Mesendoderm (in vitro differentiated cells): ENCODE data around the gene PTPRG.

Source experiments
- DNase-seq: peaks from one replicate; pipeline ENCODE4 v3.0.0; 2013
- H2AK5ac ChIP-seq: 2 replicates; pipeline ENCODE4 v1.6.1; 2013; ENCODE audit warnings: low read length, inconsistent platforms
- H2BK120ac ChIP-seq: 2 replicates; pipeline ENCODE4 v1.6.1; 2013; ENCODE audit warnings: low read depth, mild to moderate bottlenecking, low read length, moderate library complexity, mixed read lengths
- H2BK15ac ChIP-seq: replicated peaks from 2 replicates; pipeline ENCODE4 v1.6.1; 2013; ENCODE audit warnings: low read depth, mild to moderate bottlenecking, moderate library complexity
- H2BK5ac ChIP-seq: 2 replicates; pipeline ENCODE4 v1.6.1; 2013; ENCODE audit warnings: low read length, inconsistent platforms
- H3K18ac ChIP-seq: 2 replicates; pipeline ENCODE4 v1.6.1; 2013; ENCODE audit warnings: mild to moderate bottlenecking, low read length, mixed read lengths
- H3K23ac ChIP-seq: one replicate; pipeline ENCODE4 v1.6.1; 2013; ENCODE audit warnings: low read length
- H3K27ac ChIP-seq: 2 replicates; pipeline ENCODE4 v1.5.1; 2013; ENCODE audit warnings: low read depth, mild to moderate bottlenecking, inconsistent platforms, low read length, moderate library complexity
- H3K27me3 ChIP-seq: 2 replicates; pipeline ENCODE4 v1.6.1; 2013; ENCODE audit warnings: low read length, control low read depth, mild to moderate bottlenecking, inconsistent platforms; ENCODE audit not compliant: insufficient read depth, poor library complexity
- H3K36me3 ChIP-seq: 2 replicates; pipeline ENCODE4 v1.6.1; 2013; ENCODE audit warnings: low read length, inconsistent platforms; ENCODE audit not compliant: control insufficient read depth, insufficient read depth
- H3K4ac ChIP-seq: one replicate; pipeline ENCODE4 v1.6.1; 2013; ENCODE audit warnings: low read depth, mild to moderate bottlenecking, low read length, moderate library complexity
- H3K4me1 ChIP-seq: 2 replicates; pipeline ENCODE4 v1.6.1; 2013; ENCODE audit warnings: low read depth, low read length, inconsistent platforms; ENCODE audit not compliant: control insufficient read depth
- H3K4me2 ChIP-seq: 2 replicates; pipeline ENCODE4 v1.6.1; 2013; ENCODE audit warnings: low read length
- H3K4me3 ChIP-seq: 2 replicates; pipeline ENCODE4 v1.5.1; 2013; ENCODE audit warnings: mild to moderate bottlenecking, low read length
- H3K56ac ChIP-seq: one replicate; pipeline ENCODE4 v1.6.1; 2013; ENCODE audit warnings: low read length
- H3K79me1 ChIP-seq: 2 replicates; pipeline ENCODE4 v1.6.1; 2013; ENCODE audit warnings: low read length, inconsistent platforms
- H3K79me2 ChIP-seq: 2 replicates; pipeline ENCODE4 v1.6.1; 2013; ENCODE audit warnings: mild to moderate bottlenecking, low read length; ENCODE audit not compliant: control insufficient read depth, insufficient read depth
- H3K9ac ChIP-seq: 2 replicates; pipeline ENCODE4 v1.6.1; 2013; ENCODE audit warnings: low read length, inconsistent platforms
- H4K5ac ChIP-seq: one replicate; pipeline ENCODE4 v1.6.1; 2013; ENCODE audit warnings: low read length
- H4K8ac ChIP-seq: one replicate; pipeline ENCODE4 v1.6.1; 2013; ENCODE audit warnings: low read depth, mild to moderate bottlenecking, control low read depth, low read length, moderate library complexity
- WGBS: extraction: QIAGEN DNeasy Blood & Tissue Kit; methylation state at CpG from one replicate; pipeline ENCODE4 v1.1.7; 2013; ENCODE audit warnings: low lambda C conversion rate, missing lambda C conversion rate; ENCODE audit not compliant: insufficient coverage; ENCODE audit errors: extremely low coverage; 5-methylcytosine and 5-hydroxymethylcytosine counted together

Gene PTPRG

DNA sequence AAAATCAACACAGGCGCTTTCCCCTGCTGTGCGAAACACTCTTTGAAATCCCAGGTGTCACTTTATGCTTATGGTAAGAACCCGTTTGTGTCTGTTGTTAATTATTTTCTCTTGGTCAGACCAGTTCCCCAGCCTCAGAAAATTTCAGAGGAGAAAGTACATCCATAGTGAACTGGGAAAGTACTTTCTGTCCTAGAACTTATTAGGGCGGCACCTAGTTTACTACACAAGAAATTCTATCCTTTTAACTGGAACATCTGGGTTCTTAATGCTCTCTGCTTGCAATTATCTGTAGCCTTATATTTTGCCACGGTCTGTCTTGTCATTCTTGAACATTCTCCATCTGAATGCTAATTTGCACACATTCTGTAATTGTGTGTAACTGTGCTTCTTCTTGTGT lies 215.0 kb downstream of the PTPRG start:
- no peak overlapping the region for H2AK5ac ChIP-seq
- peaks cover 50% of the 10 kb centered on the region for H3K79me2 ChIP-seq
- H3K4me2 ChIP-seq, result no peak overlapping the region
- no peak overlapping the region for H2BK120ac ChIP-seq
- H3K18ac ChIP-seq, result no peak overlapping the region
- H3K79me1 ChIP-seq, result peaks cover 15% of the 10 kb centered on the region
- H3K27ac ChIP-seq, result no peak overlapping the region
- H3K36me3 ChIP-seq, result no peaks in the 10 kb centered on the region
- H2BK15ac ChIP-seq, result no peak overlapping the region
- no peak overlapping the region for H3K4ac ChIP-seq
- H4K5ac ChIP-seq, result no peak overlapping the region
- H3K9ac ChIP-seq, result no peak overlapping the region
- H3K4me3 ChIP-seq, result no peak overlapping the region
- H3K4me1 ChIP-seq, result peaks cover 3% of the 10 kb centered on the region
- no peak for DNase-seq
- H3K56ac ChIP-seq, result no peak overlapping the region
- WGBS, result no CpG with 5 or more reads among the region's 5 CpGs
- no peak overlapping the region for H2BK5ac ChIP-seq
- H3K27me3 ChIP-seq, result no peaks in the 10 kb centered on the region
- H4K8ac ChIP-seq, result no peak overlapping the region
- H3K23ac ChIP-seq, result no peak overlapping the region

GRCh38 chr3:61777483-61777882 lies 216.1 kb downstream of the PTPRG start:
- Histone ChIP-seq H3K56ac (no peak overlapping the region), H3K4me3 (no peak overlapping the region), H3K36me3 (no peaks in the 10 kb centered on the region), H3K27ac (no peak overlapping the region), H3K4me1 (peaks cover 5% of the 10 kb centered on the region), H2BK15ac (no peak overlapping the region), H4K8ac (no peak overlapping the region), H4K5ac (no peak overlapping the region), H3K79me1 (peaks cover 17% of the 10 kb centered on the region), H2BK5ac (no peak overlapping the region), H3K9ac (no peak overlapping the region), H3K27me3 (no peaks in the 10 kb centered on the region), H3K4me2 (no peak overlapping the region), H2AK5ac (no peak overlapping the region), H3K18ac (no peak overlapping the region), H3K23ac (no peak overlapping the region), H3K79me2 (peaks cover 51% of the 10 kb centered on the region), H3K4ac (no peak overlapping the region), H2BK120ac (no peak overlapping the region)
- peak; percentile 24 for DNase-seq
- no CpG with 5 or more reads among the region's 6 CpGs for WGBS

- WGBS, result no CpG with 5 or more reads among the region's 5 CpGs
These were observed 216.7 kb downstream of the PTPRG start for GRCh38 chr3:61778095-61778494.

GRCh38 chr3:61780016-61780415 lies 218.6 kb downstream of the PTPRG start:
- Histone ChIP-seq H4K8ac (no peak overlapping the region), H3K27me3 (no peaks in the 10 kb centered on the region), H3K4me1 (peaks cover 9% of the 10 kb centered on the region), H3K27ac (no peak overlapping the region), H3K36me3 (no peaks in the 10 kb centered on the region), H4K5ac (no peak overlapping the region), H2BK15ac (no peak overlapping the region), H3K23ac (no peak overlapping the region), H3K79me2 (peaks cover 57% of the 10 kb centered on the region), H3K4me2 (no peak overlapping the region), H2BK5ac (no peak overlapping the region), H3K4ac (no peak overlapping the region), H3K18ac (no peak overlapping the region), H3K79me1 (peaks cover 26% of the 10 kb centered on the region), H3K4me3 (no peak overlapping the region), H2BK120ac (no peak overlapping the region), H3K56ac (no peak overlapping the region), H2AK5ac (no peak overlapping the region), H3K9ac (no peak overlapping the region)
- no CpG with 5 or more reads among the region's 2 CpGs for WGBS
- no peak for DNase-seq

More at GRCh38 chr3:61778095-61778494, 216.7 kb downstream of the PTPRG start:
- Histone ChIP-seq H3K23ac (no peak overlapping the region), H4K8ac (no peak overlapping the region), H2BK15ac (no peak overlapping the region), H3K4me1 (peaks cover 5% of the 10 kb centered on the region), H2BK5ac (no peak overlapping the region), H3K36me3 (no peaks in the 10 kb centered on the region), H3K4ac (no peak overlapping the region), H4K5ac (no peak overlapping the region), H2AK5ac (no peak overlapping the region), H3K56ac (no peak overlapping the region), H3K79me2 (peaks cover 54% of the 10 kb centered on the region), H3K27ac (no peak overlapping the region), H3K9ac (no peak overlapping the region), H3K4me3 (no peak overlapping the region), H3K18ac (no peak overlapping the region), H3K4me2 (no peak overlapping the region), H3K79me1 (peaks cover 18% of the 10 kb centered on the region), H3K27me3 (no peaks in the 10 kb centered on the region), H2BK120ac (no peak overlapping the region)
- peak; percentile 56 for DNase-seq

DNA sequence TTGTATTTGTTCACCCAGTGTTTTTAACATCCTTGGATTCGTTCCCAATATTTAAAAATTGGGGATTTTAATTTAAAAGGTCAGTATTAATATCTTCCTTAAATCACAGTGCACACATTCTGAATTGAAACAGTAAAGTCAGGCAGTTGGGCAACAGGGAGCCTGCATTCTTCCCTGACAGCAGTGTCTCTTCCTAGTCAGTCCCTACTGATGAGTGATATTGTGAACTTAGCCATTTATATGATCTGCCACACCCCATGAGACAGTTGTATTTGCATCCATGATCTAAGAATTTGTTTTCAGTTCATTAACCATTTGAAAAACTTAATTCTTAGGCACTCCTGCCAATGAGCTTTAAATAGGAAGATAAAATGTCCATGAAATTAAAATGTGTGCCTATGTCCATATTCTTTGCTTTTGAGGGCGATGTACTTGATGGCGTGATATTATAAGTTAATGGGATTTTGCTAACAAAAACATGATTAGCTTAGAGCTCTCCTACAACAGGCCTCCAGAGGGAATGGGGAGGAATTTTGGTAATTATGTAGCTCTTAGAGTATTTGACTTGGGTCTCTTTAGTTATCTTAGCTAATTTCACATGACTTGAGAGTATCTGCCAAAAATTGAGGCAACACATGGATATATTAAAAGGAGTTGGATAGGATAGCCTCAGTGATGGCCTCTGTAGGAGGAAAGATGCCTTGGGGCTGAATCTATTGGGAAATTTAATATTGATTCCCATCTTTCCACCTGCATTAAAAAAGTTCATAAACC lies 219.3 kb downstream of the PTPRG start:
- H3K18ac ChIP-seq, result no peak overlapping the region
- no peak overlapping the region for H3K9ac ChIP-seq
- DNase-seq, result no peak
- peaks cover 26% of the 10 kb centered on the region for H3K79me1 ChIP-seq
- H4K5ac ChIP-seq, result no peak overlapping the region
- H3K4me3 ChIP-seq, result no peak overlapping the region
- no peak overlapping the region for H3K4ac ChIP-seq
- H3K23ac ChIP-seq, result no peak overlapping the region
- H2BK120ac ChIP-seq, result no peak overlapping the region
- H2BK5ac ChIP-seq, result no peak overlapping the region
- H2AK5ac ChIP-seq, result no peak overlapping the region
- no peaks in the 10 kb centered on the region for H3K36me3 ChIP-seq
- H3K27ac ChIP-seq, result no peak overlapping the region
- no peak overlapping the region for H3K56ac ChIP-seq
- H3K4me2 ChIP-seq, result no peak overlapping the region
- no peaks in the 10 kb centered on the region for H3K27me3 ChIP-seq
- no peak overlapping the region for H2BK15ac ChIP-seq
- no CpG with 5 or more reads among the region's 3 CpGs for WGBS
- H4K8ac ChIP-seq, result no peak overlapping the region
- peaks cover 56% of the 10 kb centered on the region for H3K79me2 ChIP-seq
- H3K4me1 ChIP-seq, result peaks cover 9% of the 10 kb centered on the region
